TTC549 (cell line): ENCODE results near the gene USP28.
"Not testable (repeated sequence)": the region's sequence is repeated elsewhere in the genome, so short reads cannot be mapped to it uniquely, and the experiment has no call there.

ENCODE experiments used
- FAIRE-seq: peaks from 2 replicates; lab custom pipeline; 2012; peaks lifted over from hg19 to GRCh38; lab: Jason Lieb, UNC

Gene USP28

GRCh38 chr11:113773416-113774173, 101.8 kb downstream of the USP28 start, which contains the start of gene ZW10:
Gene ZW10, minus strand, starts transcription at chr11:113773692. Its CDS starts 26 bp downstream, at chr11:113773666.
- peak; percentile 69 for FAIRE-seq

DNA sequence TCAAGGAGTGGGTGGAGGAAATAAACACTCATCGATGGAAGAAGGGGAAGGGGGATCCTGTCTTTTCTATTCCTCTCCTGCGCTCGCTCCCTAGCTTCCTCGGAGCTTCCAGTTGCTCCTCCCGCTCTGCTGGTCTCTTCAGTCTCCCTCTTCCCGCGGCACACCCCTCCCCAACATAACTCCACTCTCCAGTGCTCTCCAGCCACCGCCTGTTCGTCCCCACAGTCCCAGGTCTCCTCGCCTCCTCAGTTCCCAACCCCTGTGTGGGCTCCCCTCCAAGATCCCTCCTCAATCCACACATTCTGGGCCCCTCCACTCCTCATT, 102.3 kb downstream of the USP28 start:
- no peak for FAIRE-seq

DNA sequence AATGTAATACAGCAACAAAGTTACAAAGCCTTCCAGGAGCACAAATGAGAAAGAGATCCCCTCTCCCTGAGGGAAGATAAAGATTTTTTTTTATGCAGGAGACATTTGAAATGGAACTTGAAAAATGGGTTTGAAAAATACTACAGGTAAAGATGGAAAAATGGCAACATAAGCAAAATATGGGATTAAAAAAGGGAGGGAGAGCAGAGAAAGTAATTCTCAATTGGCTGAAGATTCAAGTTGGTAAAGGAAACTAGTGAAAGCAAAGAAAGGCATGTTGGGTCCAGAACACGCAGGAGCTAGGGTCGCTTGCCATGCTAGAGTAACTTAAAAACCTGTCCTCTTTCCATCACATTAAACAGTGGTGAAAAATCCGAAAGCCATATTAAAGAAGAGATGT, 103.4 kb downstream of the USP28 start:
- no peak for FAIRE-seq

DNA sequence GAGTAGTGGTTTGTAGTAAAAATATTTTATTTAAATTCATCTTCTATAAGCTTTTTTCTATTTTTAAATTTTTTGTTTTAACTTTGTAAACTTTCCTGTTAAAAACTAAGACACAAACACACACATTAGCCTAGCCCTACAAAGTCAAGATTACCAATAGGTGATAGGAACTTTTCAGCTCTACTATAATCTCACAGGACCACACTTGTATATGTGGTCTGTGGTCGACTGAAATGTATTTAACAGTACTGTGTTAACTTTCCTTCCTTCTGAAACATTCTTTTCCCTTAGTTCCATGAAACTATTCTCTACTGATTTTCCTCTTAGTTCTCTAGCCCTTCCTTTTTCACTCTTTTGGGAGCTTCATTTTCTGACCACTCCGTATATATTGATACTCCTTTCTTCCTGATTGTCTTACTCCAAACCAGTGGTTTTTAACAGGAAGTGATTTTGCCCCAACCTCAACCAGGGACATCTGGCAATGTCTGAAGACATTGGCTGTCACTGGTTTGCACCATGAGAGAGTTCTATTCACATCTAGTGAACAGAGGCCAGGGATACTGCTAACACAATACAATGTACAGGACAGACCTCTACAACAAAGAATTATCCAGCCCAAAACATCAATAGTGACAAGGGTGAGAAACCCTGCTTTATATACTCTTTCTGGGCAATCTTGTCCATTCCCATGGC, 110.7 kb downstream of the USP28 start:
- no peak for FAIRE-seq

DNA sequence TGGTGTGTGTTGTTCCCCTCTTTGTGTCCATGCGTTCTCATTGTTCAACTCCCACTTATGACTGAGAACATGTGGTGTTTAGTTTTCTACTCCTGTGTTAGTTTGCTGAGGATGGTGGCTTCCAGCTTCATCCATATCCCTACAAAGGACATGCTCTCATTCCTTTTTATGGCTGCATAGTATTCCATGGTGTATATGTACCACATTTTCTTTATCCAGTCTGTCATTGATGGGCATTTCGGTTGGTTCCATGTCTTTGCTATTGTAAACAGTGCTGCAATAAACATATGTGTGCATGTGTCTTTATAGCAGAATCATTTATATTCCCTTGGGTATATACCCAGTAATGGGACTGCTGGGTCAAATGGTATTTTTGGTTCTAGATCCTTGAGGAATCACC, 112.3 kb downstream of the USP28 start:
- FAIRE-seq: not testable (repeated sequence)

DNA sequence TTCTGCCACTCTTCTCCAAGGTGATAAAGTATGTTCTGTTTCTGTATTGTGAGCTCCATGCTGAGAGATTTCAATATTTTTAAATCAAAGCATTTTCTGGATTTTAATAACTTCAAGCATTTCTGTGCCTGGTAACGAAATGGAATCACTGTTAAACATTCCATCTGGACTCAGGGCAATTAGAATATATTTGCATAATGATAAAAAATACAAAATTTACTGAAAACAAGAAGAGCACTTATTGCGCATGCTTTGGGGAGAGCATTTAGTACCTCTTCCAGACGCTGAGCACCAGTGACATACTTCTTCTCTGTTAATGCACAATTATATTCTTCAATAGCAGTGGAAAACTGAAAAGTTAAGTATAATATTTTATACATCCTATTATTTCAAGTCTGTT, 115.1 kb downstream of the USP28 start:
- no peak for FAIRE-seq

DNA sequence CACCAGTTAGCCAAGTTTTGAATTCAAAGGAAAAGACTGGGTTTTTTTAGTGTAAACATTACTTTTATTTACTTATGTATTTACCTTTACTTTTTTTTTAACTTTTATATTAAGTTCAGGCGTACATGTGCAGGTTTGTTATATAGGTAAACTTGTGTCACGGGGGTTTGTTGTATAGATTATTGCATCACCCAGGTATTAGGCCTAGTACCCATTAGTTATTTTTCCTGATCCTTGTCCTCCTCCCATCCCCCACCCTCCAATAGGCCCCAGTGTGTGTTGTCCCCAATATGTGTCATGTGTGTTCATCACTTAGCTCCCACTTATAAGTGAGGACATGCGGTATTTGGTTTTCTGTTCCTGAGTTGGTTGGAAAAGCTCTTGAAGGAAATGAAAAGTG, 122.4 kb downstream of the USP28 start:
- FAIRE-seq: no peak
